Fibroblast of skin of left quadriceps (primary cell): ENCODE results near the gene SSBP2.
A peak's percentile ranks its signal among the peaks of the same experiment; 100 is the strongest.
"Not testable (repeated sequence)": the region's sequence is repeated elsewhere in the genome, so short reads cannot be mapped to it uniquely, and the experiment has no call there.

Experiments
- DNase-seq, 2 experiments: peaks; one replicate each; pipeline ENCODE4 v3.0.0-alpha.2; 2013; ENCODE audit warnings: low read depth in 2 of 2

Gene SSBP2

GRCh38 chr5:81530919-81531318 lies 220.0 kb downstream of the SSBP2 start:
- DNase-seq = no peak

- no peak for DNase-seq
These were observed 225.2 kb downstream of the SSBP2 start for GRCh38 chr5:81525690-81526089.

- no peak for DNase-seq
These were observed 226.9 kb downstream of the SSBP2 start for GRCh38 chr5:81524015-81524414.

- DNase-seq = no peak
These were observed 228.3 kb downstream of the SSBP2 start for GRCh38 chr5:81522571-81522970.

- no peak for DNase-seq
These were observed 230.1 kb downstream of the SSBP2 start for GRCh38 chr5:81520769-81521168.

- no peak for DNase-seq
These were observed 231.5 kb downstream of the SSBP2 start for GRCh38 chr5:81519217-81519905.

GRCh38 chr5:81517462-81517861 lies 233.4 kb downstream of the SSBP2 start:
- no peak for DNase-seq

GRCh38 chr5:81516091-81516490 lies 234.8 kb downstream of the SSBP2 start:
- no peak for DNase-seq

- DNase-seq = no peak
These were observed 236.9 kb downstream of the SSBP2 start for GRCh38 chr5:81513982-81514381.

- no peak for DNase-seq
These were observed 237.4 kb downstream of the SSBP2 start for GRCh38 chr5:81513473-81513872.

GRCh38 chr5:81506900-81507588 lies 243.9 kb downstream of the SSBP2 start:
- peak; percentile 62 to 68 for DNase-seq

GRCh38 chr5:81506378-81506777 lies 244.5 kb downstream of the SSBP2 start:
- no peak for DNase-seq

- DNase-seq = no peak
These were observed 245.2 kb downstream of the SSBP2 start for GRCh38 chr5:81505672-81506071.

GRCh38 chr5:81503602-81504001 lies 247.3 kb downstream of the SSBP2 start:
- DNase-seq = not testable (repeated sequence)

GRCh38 chr5:81495286-81495685 lies 255.6 kb downstream of the SSBP2 start:
- DNase-seq = no peak

- no peak for DNase-seq
These were observed 262.0 kb downstream of the SSBP2 start for GRCh38 chr5:81488862-81489261.

GRCh38 chr5:81486711-81487110 lies 264.2 kb downstream of the SSBP2 start:
- no peak for DNase-seq

GRCh38 chr5:81482595-81482994 lies 268.3 kb downstream of the SSBP2 start:
- no peak for DNase-seq

GRCh38 chr5:81473395-81473794 lies 277.5 kb downstream of the SSBP2 start:
- not testable (repeated sequence) for DNase-seq

GRCh38 chr5:81469676-81470075 lies 281.2 kb downstream of the SSBP2 start:
- DNase-seq = no peak

- DNase-seq = peak in 1 of 2 experiments; percentile 4
These were observed 300.0 kb downstream of the SSBP2 start for GRCh38 chr5:81450940-81451339.

GRCh38 chr5:81435023-81435422 lies 315.9 kb downstream of the SSBP2 start:
- DNase-seq = no peak

- DNase-seq = no peak
These were observed 320.9 kb downstream of the SSBP2 start for GRCh38 chr5:81429985-81430384.
